HepG2 (cell line): ENCODE measurements around the gene VNN1. TPM values are rescaled to one million over a fixed set of nuclear protein-coding genes. Genes with fewer than 3 reads are reported as not detected.

Source experiments
- ATAC-seq: fragments of 200-7000 bp; cut with Tn5 transposase; 3 replicates; pipeline ENCODE4 v1.9.1; 2020; ENCODE audit warnings: mild to moderate bottlenecking, moderate library complexity
- BruUV-seq: library from RNA; stranded (reverse); fragments of 400-500 nt; replicated peaks from 2 replicates; lab custom pipeline; 2021; lab: Mats Ljungman, UMichigan
- CTCF ChIA-PET: fragments of 300-600 bp; formaldehyde crosslinking; extraction: SDS; loops from one replicate; lab custom pipeline; 2021; ENCODE audit warnings: low total read pairs, inconsistent platforms, low intra/inter-chr PET ratio; lab: Yijun Ruan, JAX
- POLR2A ChIA-PET: fragments of 350-600 bp; sonication (Branson Sonifier 250); formaldehyde crosslinking; loops from one replicate; lab custom pipeline; 2020; ENCODE audit warnings: antibody characterized with exemption, inconsistent platforms; lab: Yijun Ruan, JAX
- DNase-seq: peaks from one replicate; pipeline ENCODE4 v3.0.0-alpha.2; 2015; ENCODE audit warnings: low spot score
- FAIRE-seq: peaks from 3 replicates; lab custom pipeline; 2011; peaks lifted over from hg19 to GRCh38; lab: Jason Lieb, UNC
- H2AFZ ChIP-seq: one replicate; pipeline ENCODE4 v1.6.1; 2011; ENCODE audit warnings: low read length, inconsistent platforms
- H3K27ac ChIP-seq: fragments of 300-600 bp; 3 replicates; pipeline ENCODE4 v1.8.0; 2011; ENCODE audit warnings: mixed run types, mild to moderate bottlenecking, mixed read lengths, low read length, inconsistent platforms; ENCODE audit not compliant: insufficient read depth; ENCODE audit errors: extremely low read length
- H3K27me3 ChIP-seq, 2 experiments: fragments of 200-600 bp in 1 of 2; 2 replicates in 1 of 2; 3 replicates in 1 of 2; pipeline versions ENCODE4 v1.6.0 to v1.8.0; 2011; ENCODE audit warnings: low read length in 2 of 2, mild to moderate bottlenecking in 2 of 2, moderate library complexity in 2 of 2, inconsistent platforms in 1 of 2; ENCODE audit not compliant: insufficient read depth in 2 of 2, control insufficient read depth in 1 of 2
- H3K36me3 ChIP-seq, 2 experiments: fragments of 200-600 bp in 1 of 2; replicated peaks in 1 of 2; 2 replicates in 1 of 2; 3 replicates in 1 of 2; pipeline versions ENCODE4 v1.5.1 to v1.8.0; 2011; ENCODE audit warnings: low read length in 2 of 2, inconsistent platforms in 1 of 2; ENCODE audit not compliant: insufficient read depth in 2 of 2, control insufficient read depth in 1 of 2
- H3K4me1 ChIP-seq: 2 replicates; pipeline ENCODE4 v1.5.1; 2012; ENCODE audit warnings: low read length, inconsistent platforms; ENCODE audit not compliant: insufficient read depth
- H3K4me2 ChIP-seq: 2 replicates; pipeline ENCODE4 v1.6.0; 2011; ENCODE audit warnings: low read depth, low read length, inconsistent platforms
- H3K4me3 ChIP-seq, 3 experiments: fragments of 200-600 bp in 1 of 3; sonication (generic), shearing (Covaris generic) in 1 of 3; replicated peaks in 1 of 3; 2 replicates each; pipeline ENCODE4 v1.5.1; 2011 to 2016; ENCODE audit warnings: low read length in 3 of 3, inconsistent platforms in 2 of 3, low read depth in 2 of 3, mild to moderate bottlenecking in 2 of 3, control low read depth in 1 of 3, mixed read lengths in 1 of 3; ENCODE audit not compliant: insufficient read depth in 1 of 3
- H3K79me2 ChIP-seq: one replicate; pipeline ENCODE4 v1.6.1; 2011; ENCODE audit warnings: low read length, inconsistent platforms; ENCODE audit not compliant: insufficient read depth
- H3K9ac ChIP-seq: 2 replicates; pipeline ENCODE4 v1.6.0; 2011; ENCODE audit warnings: mild to moderate bottlenecking, low read depth, low read length, inconsistent platforms; ENCODE audit not compliant: insufficient read depth
- H3K9me3 ChIP-seq: 2 replicates; pipeline ENCODE4 v1.5.1; 2012; ENCODE audit warnings: mild to moderate bottlenecking, low read length
- H4K20me1 ChIP-seq: 2 replicates; pipeline ENCODE4 v1.6.0; 2011; ENCODE audit warnings: inconsistent platforms, mild to moderate bottlenecking, low read length, moderate library complexity; ENCODE audit not compliant: insufficient read depth
- DDIT3 ChIP-seq: sonication (generic); formaldehyde crosslinking; IDR thresholded peaks from 2 replicates; pipeline ENCODE4 v1.4.0; 2020; ENCODE audit warnings: mild to moderate bottlenecking, missing genetic modification reagents
- FOXM1 ChIP-seq: sonication (generic); formaldehyde crosslinking; IDR thresholded peaks from 2 replicates; pipeline ENCODE4 v1.5.0; 2020; ENCODE audit warnings: missing genetic modification reagents
- KAT8 ChIP-seq: IDR thresholded peaks from 2 replicates; pipeline ENCODE4 v1.6.1; 2016; ENCODE audit warnings: missing genetic modification reagents, missing compliant biosample characterization
- KLF12 ChIP-seq: sonication (generic); formaldehyde crosslinking; IDR thresholded peaks from 2 replicates; pipeline ENCODE4 v1.4.0; 2020; ENCODE audit warnings: missing genetic modification reagents, borderline replicate concordance
- NFKBIZ ChIP-seq: IDR thresholded peaks from 2 replicates; pipeline ENCODE4 v1.6.1; 2018; ENCODE audit warnings: missing genetic modification reagents, missing compliant biosample characterization
- NONO ChIP-seq, 2 experiments: fragments of 450-650 bp in 1 of 2; sonication (generic) in 1 of 2; formaldehyde crosslinking in 1 of 2; IDR thresholded peaks in 1 of 2; conservative IDR thresholded peaks in 1 of 2; 2 replicates each; pipeline versions ENCODE4 v1.6.1 to v1.8.0; 2017 to 2022; ENCODE audit warnings: mild to moderate bottlenecking in 1 of 2, missing genetic modification reagents in 1 of 2, moderate library complexity in 1 of 2
- POGK ChIP-seq: sonication (generic); formaldehyde crosslinking; conservative IDR thresholded peaks from 2 replicates; pipeline ENCODE4 v1.8.0; 2022; ENCODE audit warnings: mild to moderate bottlenecking, moderate library complexity, missing genetic modification reagents
- PREB ChIP-seq: sonication (generic); formaldehyde crosslinking; IDR thresholded peaks from 2 replicates; pipeline ENCODE4 v1.4.0; 2020; ENCODE audit warnings: missing genetic modification reagents
- SIX1 ChIP-seq: sonication (generic); formaldehyde crosslinking; IDR thresholded peaks from 2 replicates; pipeline ENCODE4 v1.4.0; 2020; ENCODE audit warnings: missing genetic modification reagents, borderline replicate concordance
- STAT5B ChIP-seq: sonication (generic); formaldehyde crosslinking; IDR thresholded peaks from 2 replicates; pipeline ENCODE4 v1.4.0; 2020; ENCODE audit warnings: missing genetic modification reagents
- TEAD2 ChIP-seq: sonication (generic); formaldehyde crosslinking; IDR thresholded peaks from 2 replicates; pipeline ENCODE4 v1.9.0; 2021; ENCODE audit warnings: missing genetic modification reagents
- TSC22D2 ChIP-seq: sonication (generic); formaldehyde crosslinking; IDR thresholded peaks from 2 replicates; pipeline ENCODE4 v1.5.1; 2020; ENCODE audit warnings: missing genetic modification reagents, mild to moderate bottlenecking, borderline replicate concordance
- ZNF124 ChIP-seq: sonication (generic); formaldehyde crosslinking; IDR thresholded peaks from 2 replicates; pipeline ENCODE4 v1.4.0; 2020; ENCODE audit warnings: missing genetic modification reagents
- ZNF205 ChIP-seq: IDR thresholded peaks from 2 replicates; pipeline ENCODE4 v1.6.1; 2018; ENCODE audit warnings: missing biosample characterization, missing genetic modification reagents
- ZNF430 ChIP-seq: sonication (generic); formaldehyde crosslinking; IDR thresholded peaks from 2 replicates; pipeline ENCODE4 v1.9.0; 2021; ENCODE audit warnings: mild to moderate bottlenecking, missing genetic modification reagents
- ZNF737 ChIP-seq: sonication (generic); formaldehyde crosslinking; IDR thresholded peaks from 2 replicates; pipeline ENCODE4 v1.5.0; 2020; ENCODE audit warnings: missing genetic modification reagents, mild to moderate bottlenecking, borderline replicate concordance
- WGBS: methylation state at CpG from one replicate; pipeline ENCODE4 v1.1.6; 2017; ENCODE audit warnings: low lambda C conversion rate; 5-methylcytosine and 5-hydroxymethylcytosine counted together
- in situ Hi-C: cut with HindIII; loops from 2 replicates; pipeline ENCODE4 v1.10.0; 2017; ENCODE audit warnings: low pct_unique_long_range_greater_than_20kb; ENCODE audit not compliant: extremely low pct_ligation_motif_present
- intact Hi-C: fragments of 100-400 bp; cut with micrococcal nuclease; formaldehyde crosslinking; loops from one replicate; pipeline ENCODE4 v1.10.0; 2022; ENCODE audit not compliant: unreplicated experiment
- polyA plus RNA-seq, 8 experiments: library from polyadenylated mRNA; depleted of rRNA in 3 of 8; stranded (reverse) in 7 of 8; unstranded in 1 of 8; fragments of >200 nt; fragmentation: Illumina TruSeq in 4 of 8; extraction: Trizol in 4 of 8; gene quantifications; 2 replicates each; pipeline versions ENCODE4 v1.2.1 to v1.2.3, GENCODE V29; 2011 to 2016; ENCODE audit warnings: low read depth in 4 of 8, missing spikeins in 1 of 8, mixed read lengths in 1 of 8; ENCODE audit not compliant: insufficient read depth in 1 of 8
- total RNA-seq, 5 experiments: library from RNA; depleted of rRNA; stranded (reverse); fragments of >200 nt; fragmentation: Illumina TruSeq; extraction: Trizol; gene quantifications; 2 replicates each; pipeline ENCODE4 v1.2.3, GENCODE V29; 2016; ENCODE audit warnings: low read depth in 1 of 5

The VNN1 gene
- total and polyA plus RNA-seq, 2 of the 13 experiments (the other 11 are each of a cell fraction or from before 2014, with no cell fraction given): 0.62 to 4.0 TPM

- no peak for ATAC-seq
- Histone ChIP-seq H3K4me2 (no peak overlapping the region), H3K9ac (no peak overlapping the region), H2AFZ (no peak overlapping the region), H3K79me2 (no peaks in the 10 kb centered on the region), H3K27ac (no peak overlapping the region), H3K36me3 (no peaks in the 10 kb centered on the region), H3K27me3 (peaks cover 1 to 6% of the 10 kb centered on the region in 2 experiments; a peak in 1 of 5 replicates), H3K4me3 (no peak overlapping the region)
- FAIRE-seq: no peak
- intact Hi-C loops (no loop called here), in situ Hi-C loops (no loop called here)
- POLR2A ChIA-PET: no interaction called here
- 31% methylated on average over 6 of the region's 6 CpGs for WGBS
- DNase-seq: no peak
- no peak for TF ChIP-seq POGK (CRISPR knock-in tag)
- no peak for TF ChIP-seq ZNF737
- TF ChIP-seq FOXM1 (CRISPR knock-in tag): no peak
- TF ChIP-seq ZNF205: no peak
- TF ChIP-seq PREB: no peak
- no peak for TF ChIP-seq NFKBIZ
- TF ChIP-seq TEAD2 (CRISPR knock-in tag): no peak
- no peak for TF ChIP-seq STAT5B
- no peak for TF ChIP-seq KAT8 (CRISPR knock-in tag)
- TF ChIP-seq KLF12: no peak
- TF ChIP-seq DDIT3 (CRISPR knock-in tag): no peak
- TF ChIP-seq SIX1 (CRISPR knock-in tag): no peak
- no peak for TF ChIP-seq NONO (IDR thresholded peaks at IDR 0.05)
- TF ChIP-seq NONO (CRISPR knock-in tag; conservative IDR thresholded peaks at IDR 0.05): no peak
- TF ChIP-seq ZNF124 (CRISPR knock-in tag): no peak
- no peak for TF ChIP-seq ZNF430 (CRISPR knock-in tag)
- no peak for TF ChIP-seq TSC22D2 (CRISPR knock-in tag)
- TF ChIP-seq, all 625 proteins: peak for 0
- Histone ChIP-seq H4K20me1 (no peaks in the 10 kb centered on the region), H3K9me3 (no peaks in the 10 kb centered on the region), H3K4me1 (no peaks in the 10 kb centered on the region)
- no TSS peak for BruUV-seq
- CTCF ChIA-PET: no interaction called here
Observed at GRCh38 chr6:132684272-132684671, 29.6 kb downstream of the VNN1 start.
